Measurements from ENCODE around the gene TSPAN4. TPM values are rescaled to one million over a fixed set of nuclear protein-coding genes. Genes with fewer than 3 reads are reported as not detected.
A peak's percentile ranks its signal among the peaks of the same experiment; 100 is the strongest.

The TSPAN4 gene
- total RNA-seq, 2 experiments from 2014 or later, result 5.2 to 6.0 TPM

DNA sequence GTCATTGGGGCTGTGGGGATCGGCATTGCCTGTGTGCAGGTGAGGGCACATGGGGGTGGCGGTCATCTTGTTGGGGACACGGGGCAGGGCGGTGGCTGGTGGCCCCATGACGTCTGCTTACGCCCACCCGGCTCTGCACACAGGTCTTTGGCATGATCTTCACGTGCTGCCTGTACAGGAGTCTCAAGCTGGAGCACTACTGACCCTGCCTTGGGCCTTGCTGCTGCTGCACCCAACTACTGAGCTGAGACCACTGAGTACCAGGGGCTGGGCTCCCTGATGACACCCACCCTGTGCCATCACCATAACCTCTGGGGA is 4.7 kb upstream of the TSPAN4 start:
- H3K27ac Mint-ChIP-seq, result no peak overlapping the region
- no peak overlapping the region for H3K4me3 Mint-ChIP-seq
- no peaks in the 10 kb centered on the region for H3K9me3 Mint-ChIP-seq (ENCODE audit: low read depth)
- DNase-seq (no peak), ATAC-seq (no peak)
- no peaks in the 10 kb centered on the region for H3K27me3 Mint-ChIP-seq
- CTCF ChIA-PET, result interaction anchor here (1.4 kb wide), 1 partner anchor 11 kb away, joined by 3 read pairs; no protein-coding TSS in a partner anchor
- H3K36me3 Mint-ChIP-seq (ENCODE audit: low read depth), result peaks cover 7% of the 10 kb centered on the region
- intact Hi-C loops (cut with DNase I, micrococcal nuclease), result no loop called here
- peaks cover 25% of the 10 kb centered on the region for H3K4me1 Mint-ChIP-seq
- POLR2A ChIA-PET, result no interaction called here

GRCh38 chr11:838441-839279 is 4.0 kb upstream of the TSPAN4 start:
- DNase-seq (no peak), ATAC-seq (no peak)
- no peaks in the 10 kb centered on the region for H3K9me3 Mint-ChIP-seq (ENCODE audit: low read depth)
- peaks cover 4% of the 10 kb centered on the region for H3K27me3 Mint-ChIP-seq
- CTCF ChIA-PET, result no interaction called here
- H3K4me1 Mint-ChIP-seq, result peaks cover 28% of the 10 kb centered on the region
- peaks cover 7% of the 10 kb centered on the region for H3K36me3 Mint-ChIP-seq (ENCODE audit: low read depth)
- POLR2A ChIA-PET, result no interaction called here
- H3K27ac Mint-ChIP-seq, result no peak overlapping the region
- H3K4me3 Mint-ChIP-seq, result no peak overlapping the region
- intact Hi-C loops (cut with DNase I, micrococcal nuclease), result no loop called here

GRCh38 chr11:839280-839623 is 3.4 kb upstream of the TSPAN4 start:
- no peak overlapping the region for H3K27ac Mint-ChIP-seq
- H3K4me1 Mint-ChIP-seq, result peaks cover 26% of the 10 kb centered on the region
- POLR2A ChIA-PET, result no interaction called here
- peaks cover 7% of the 10 kb centered on the region for H3K36me3 Mint-ChIP-seq (ENCODE audit: low read depth)
- ATAC-seq (no peak), DNase-seq (no peak)
- no peaks in the 10 kb centered on the region for H3K9me3 Mint-ChIP-seq (ENCODE audit: low read depth)
- CTCF ChIA-PET, result interaction anchor here (0.6 kb wide), 1 partner anchor 19 kb away, joined by 3 read pairs; no protein-coding TSS in a partner anchor
- no peak overlapping the region for H3K4me3 Mint-ChIP-seq
- intact Hi-C loops (cut with DNase I, micrococcal nuclease), result no loop called here
- H3K27me3 Mint-ChIP-seq, result peaks cover 4% of the 10 kb centered on the region

DNA sequence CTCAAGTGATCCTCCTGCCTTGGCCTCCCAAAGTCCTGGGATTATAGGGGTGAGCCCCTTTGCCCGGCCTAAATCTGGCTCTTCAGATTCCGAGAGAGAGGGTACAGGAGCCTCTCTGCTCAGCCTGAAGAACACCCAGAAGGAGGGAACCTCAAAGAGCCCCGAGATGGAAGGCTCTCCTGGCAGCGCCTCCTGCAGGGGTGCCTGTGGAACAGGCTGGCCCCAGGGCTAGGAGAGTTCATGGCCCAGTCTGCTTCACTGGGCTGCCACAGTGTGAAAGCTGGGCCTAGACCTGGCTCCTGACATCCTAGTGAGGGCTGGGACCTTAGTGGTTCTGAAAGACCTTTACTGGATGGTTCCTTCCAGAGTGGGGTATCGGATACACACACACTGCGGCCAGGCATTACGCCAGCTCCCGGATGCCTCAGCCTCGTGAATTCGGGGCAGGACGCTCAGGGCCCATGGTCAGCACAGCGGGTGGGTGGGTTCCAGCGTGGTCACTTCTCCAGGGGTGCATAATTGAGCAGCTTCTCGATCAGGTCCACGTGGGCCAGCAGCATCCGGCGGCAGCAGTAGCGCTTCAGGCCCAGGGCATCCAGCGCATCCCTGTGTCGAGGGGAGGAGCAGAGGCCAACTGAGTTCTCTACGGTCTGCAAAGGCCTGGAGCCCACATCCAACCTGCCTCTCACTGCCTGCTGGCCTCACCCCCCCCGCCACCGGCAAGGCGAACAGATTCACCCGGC is 2.6 kb upstream of the TSPAN4 start:
- Mint-ChIP-seq H3K27me3 (peaks cover 4% of the 10 kb centered on the region), H3K4me3 (peak overlapping the region; percentile 84), H3K9me3 (ENCODE audit: low read depth) (no peaks in the 10 kb centered on the region), H3K4me1 (peaks cover 25% of the 10 kb centered on the region), H3K36me3 (ENCODE audit: low read depth) (peaks cover 7% of the 10 kb centered on the region), H3K27ac (no peak overlapping the region)
- intact Hi-C loops (cut with DNase I, micrococcal nuclease), result loop anchor here in 1 of 2 experiments (10.0 kb wide), 3 partner anchors 545 to 925 kb away; partner anchors contain the start of genes BRSK2 and CTSD
- ChIA-PET CTCF (interaction anchor here (0.6 kb wide), 1 partner anchor 20 kb away, joined by 3 read pairs; no protein-coding TSS in a partner anchor), POLR2A (no interaction called here)
- no peak for ATAC-seq
- peak; percentile 45 for DNase-seq

DNA sequence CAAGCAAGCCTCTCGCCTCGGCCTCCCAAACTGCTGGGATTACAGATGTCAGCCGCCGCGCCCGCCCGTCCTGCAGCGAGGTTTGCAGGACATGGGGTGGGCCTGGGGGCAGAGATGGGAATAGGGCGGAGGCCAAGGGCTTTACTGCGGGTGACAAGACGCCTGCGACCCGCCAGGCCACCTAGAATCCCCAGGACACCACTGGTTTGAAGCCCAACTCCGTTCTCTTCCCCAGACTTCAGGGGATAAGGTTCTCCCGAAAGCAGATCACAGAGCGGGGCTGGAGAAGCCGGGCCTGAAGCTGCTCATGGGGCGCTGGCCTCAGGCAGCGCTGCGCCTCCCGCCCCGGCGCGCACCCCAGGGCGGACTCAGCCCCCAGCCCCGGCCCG is 677 bp upstream of the TSPAN4 start:
- Mint-ChIP-seq H3K4me1 (peaks cover 22% of the 10 kb centered on the region), H3K4me3 (peak overlapping the region; percentile 84), H3K27me3 (peaks cover 4% of the 10 kb centered on the region), H3K36me3 (ENCODE audit: low read depth) (peaks cover 7% of the 10 kb centered on the region), H3K27ac (peak overlapping the region; percentile 87), H3K9me3 (ENCODE audit: low read depth) (no peaks in the 10 kb centered on the region)
- DNase-seq, result no peak
- intact Hi-C loops (cut with DNase I, micrococcal nuclease), result loop anchor here (1.0 to 10.0 kb wide), 13 partner anchors 9 to 923 kb away; partner anchors contain the start of genes RPLP2 (in 2 of the 2), AP2A2 (in 1 of the 2), BRSK2 (in 1 of the 2) and CHID1 (in 1 of the 2)
- ATAC-seq, result peak; percentile 41
- ChIA-PET CTCF (no interaction called here), POLR2A (interaction anchor here (1.0 kb wide), 1 partner anchor 8 kb away, joined by 3 read pairs; no protein-coding TSS in a partner anchor)

- Mint-ChIP-seq H3K27me3 (peaks cover 4% of the 10 kb centered on the region), H3K36me3 (ENCODE audit: low read depth) (peaks cover 7% of the 10 kb centered on the region), H3K27ac (no peak overlapping the region), H3K9me3 (ENCODE audit: low read depth) (no peaks in the 10 kb centered on the region), H3K4me3 (peak overlapping the region; percentile 65), H3K4me1 (peaks cover 22% of the 10 kb centered on the region)
- POLR2A ChIA-PET, result interaction anchor here (0.6 to 0.9 kb wide), 3 partner anchors 23 to 1857 kb away, joined by 4 to 8 read pairs (median 5); partner anchors contain the start of gene KCNQ1OT1
- intact Hi-C loops (cut with DNase I, micrococcal nuclease), result loop anchor here (2.0 to 10.0 kb wide), 4 partner anchors 34 to 922 kb away; partner anchors contain the start of genes BRSK2 (in 1 of the 2), CTSD (in 1 of the 2) and RPLP2 (in 1 of the 2)
- CTCF ChIA-PET, result interaction anchor here (0.6 to 1.2 kb wide), 2 partner anchors 18 to 90 kb away, joined by 3 read pairs; no protein-coding TSS in a partner anchor
- ATAC-seq, result no peak
- peak; percentile 37 for DNase-seq
Observed at GRCh38 chr11:843086-843734, 558 bp downstream of the TSPAN4 start.

- Mint-ChIP-seq H3K27me3 (peaks cover 4% of the 10 kb centered on the region), H3K4me1 (peaks cover 27% of the 10 kb centered on the region), H3K36me3 (ENCODE audit: low read depth) (peaks cover 7% of the 10 kb centered on the region), H3K4me3 (peak overlapping the region; percentile 65), H3K9me3 (ENCODE audit: low read depth) (no peaks in the 10 kb centered on the region), H3K27ac (no peak overlapping the region)
- CTCF ChIA-PET, result interaction anchor here (1.2 kb wide), 1 partner anchor 19 kb away, joined by 3 read pairs; no protein-coding TSS in a partner anchor
- POLR2A ChIA-PET, result no interaction called here
- ATAC-seq, result no peak
- intact Hi-C loops (cut with DNase I, micrococcal nuclease), result loop anchor here (2.0 to 10.0 kb wide), 4 partner anchors 35 to 921 kb away; partner anchors contain the start of genes BRSK2 (in 1 of the 2), CTSD (in 1 of the 2) and RPLP2 (in 1 of the 2)
- peak; percentile 36 for DNase-seq
Observed at GRCh38 chr11:843818-844692, 1.4 kb downstream of the TSPAN4 start.

DNA sequence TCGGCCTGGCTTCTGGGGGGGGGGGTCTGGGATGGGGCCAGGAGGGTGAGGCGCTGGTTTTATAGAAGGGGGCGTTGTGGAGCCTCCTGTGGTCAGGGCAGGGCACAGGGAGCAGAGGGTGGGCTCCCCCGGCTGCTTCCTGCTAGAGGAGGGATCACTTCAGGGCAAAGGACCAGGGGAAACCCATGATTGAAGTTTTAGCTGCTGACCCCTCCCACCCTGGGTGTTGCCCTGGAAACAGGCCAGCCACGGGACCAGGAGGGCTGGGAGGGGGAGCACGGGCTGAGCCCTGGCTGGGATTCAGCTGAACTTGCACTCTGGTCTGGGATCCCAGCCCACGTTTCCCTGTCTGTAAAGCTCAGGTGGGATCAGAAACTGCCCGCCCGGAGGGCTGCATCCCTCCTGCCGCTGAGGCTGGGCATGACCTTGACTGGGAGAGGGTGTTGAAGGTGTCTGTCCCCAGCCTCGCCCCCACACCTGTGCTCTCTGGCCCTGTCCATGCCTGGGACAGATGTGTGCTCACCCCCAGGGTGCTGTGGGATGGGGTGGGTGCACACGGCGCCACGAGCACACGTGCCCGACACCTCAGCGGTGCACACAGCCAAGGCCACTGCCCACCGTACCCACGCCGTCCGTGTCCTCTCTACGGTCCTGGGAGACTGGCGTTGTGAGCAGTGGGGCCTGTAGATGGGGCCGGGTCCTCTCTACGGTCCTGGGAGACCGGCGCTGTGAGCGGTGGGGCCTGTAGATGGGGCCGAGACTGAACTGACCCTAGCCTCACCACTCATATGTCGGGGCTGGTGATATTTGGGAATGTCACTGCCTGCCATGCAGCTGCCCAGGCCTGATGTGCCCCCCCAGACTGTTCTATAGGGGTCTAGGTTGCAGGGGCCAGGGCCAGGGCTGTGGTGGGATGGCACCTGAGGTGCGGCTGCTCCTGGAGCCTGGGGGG is 2.3 kb downstream of the TSPAN4 start:
- H3K36me3 Mint-ChIP-seq (ENCODE audit: low read depth), result peaks cover 6% of the 10 kb centered on the region
- ATAC-seq (no peak), DNase-seq (peak; percentile 49)
- H3K9me3 Mint-ChIP-seq (ENCODE audit: low read depth), result no peaks in the 10 kb centered on the region
- intact Hi-C loops (cut with DNase I, micrococcal nuclease), result loop anchor here (5.0 to 10.0 kb wide), 5 partner anchors 67 to 920 kb away; partner anchors contain the start of genes BRSK2 (in 1 of the 2), CHID1 (in 1 of the 2) and CTSD (in 1 of the 2)
- peaks cover 30% of the 10 kb centered on the region for H3K4me1 Mint-ChIP-seq
- H3K4me3 Mint-ChIP-seq, result no peak overlapping the region
- H3K27me3 Mint-ChIP-seq, result peaks cover 4% of the 10 kb centered on the region
- no peak overlapping the region for H3K27ac Mint-ChIP-seq
- ChIA-PET CTCF (interaction anchor here (0.7 kb wide), 1 partner anchor 80 kb away, joined by 3 read pairs; no protein-coding TSS in a partner anchor), POLR2A (no interaction called here)

DNA sequence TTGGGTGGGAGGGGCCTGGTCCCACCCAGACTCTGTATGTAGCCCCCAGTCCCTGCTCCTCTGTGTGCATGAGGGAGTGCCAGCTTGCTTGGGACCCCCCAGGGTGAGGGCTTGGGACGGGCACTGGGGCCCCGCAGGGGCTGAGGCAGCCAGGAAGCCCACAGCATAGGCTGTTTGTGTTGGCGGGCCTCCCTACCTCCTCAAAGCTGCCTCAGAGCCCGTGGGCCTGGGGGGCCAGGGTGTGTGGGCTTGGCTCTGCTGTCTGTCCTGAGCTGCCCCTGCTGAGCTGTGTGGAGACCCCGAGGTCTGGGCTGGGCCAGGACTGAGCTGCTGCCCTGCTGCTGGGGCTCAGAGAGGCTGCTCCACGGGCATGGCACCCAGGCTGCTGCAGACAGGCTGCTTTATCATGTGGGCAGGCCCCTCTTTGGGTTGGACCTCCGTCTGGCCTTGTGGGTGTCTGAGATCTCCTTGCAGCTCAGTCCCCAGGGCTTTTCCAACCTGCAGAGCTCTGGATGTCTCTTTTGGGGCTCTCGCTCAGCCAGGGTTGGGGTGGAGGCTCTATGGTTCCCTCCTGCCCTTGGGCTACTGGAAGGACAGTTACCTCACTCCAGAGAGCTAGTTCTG is 3.3 kb downstream of the TSPAN4 start:
- Mint-ChIP-seq H3K27me3 (peaks cover 4% of the 10 kb centered on the region), H3K27ac (no peak overlapping the region), H3K4me3 (no peak overlapping the region), H3K9me3 (ENCODE audit: low read depth) (no peaks in the 10 kb centered on the region), H3K4me1 (peaks cover 20% of the 10 kb centered on the region), H3K36me3 (ENCODE audit: low read depth) (no peaks in the 10 kb centered on the region)
- CTCF ChIA-PET, result interaction anchor here (0.7 kb wide), 1 partner anchor 79 kb away, joined by 3 read pairs; no protein-coding TSS in a partner anchor
- ATAC-seq (no peak), DNase-seq (no peak)
- POLR2A ChIA-PET, result no interaction called here
- intact Hi-C loops (cut with DNase I, micrococcal nuclease), result loop anchor here (5.0 to 10.0 kb wide), 5 partner anchors 66 to 919 kb away; partner anchors contain the start of genes BRSK2 (in 1 of the 2), CHID1 (in 1 of the 2) and CTSD (in 1 of the 2)
